K562 (cell line): ENCODE data around the gene MRAS. TPM values are rescaled to one million over a fixed set of nuclear protein-coding genes. Genes with fewer than 3 reads are reported as not detected.

Experiments used
- ETV6 ChIP-seq, 3 experiments: fragments of 150-350 bp in 1 of 3; sonication (generic) in 1 of 3; formaldehyde crosslinking in 1 of 3; IDR thresholded peaks; 2 replicates each; pipeline versions ENCODE4 v1.6.1 to v1.8.0; 2014 to 2022; ENCODE audit warnings: borderline replicate concordance in 2 of 3, low read depth in 2 of 3, antibody characterized with exemption in 1 of 3, low read length in 1 of 3, mild to moderate bottlenecking in 1 of 3, missing genetic modification reagents in 1 of 3
- HDGF ChIP-seq: fragments of 450-650 bp; IDR thresholded peaks from 2 replicates; pipeline ENCODE4 v1.6.1; 2016
- IFI16 ChIP-seq: fragments of 250-450 bp; sonication (Bioruptor Pico); IDR thresholded peaks from 2 replicates; pipeline ENCODE4 v2.1.2; 2022; ENCODE audit warnings: mild to moderate bottlenecking, inconsistent platforms
- MBD2 ChIP-seq: sonication (generic); IDR thresholded peaks from 2 replicates; pipeline ENCODE4 v1.6.1; 2016; ENCODE audit warnings: low read depth, borderline replicate concordance
- SNRNP70 ChIP-seq: fragments of 200-400 bp; formaldehyde crosslinking; optimal IDR thresholded peaks from 2 replicates; pipeline ENCODE3; 2017; ENCODE audit warnings: low read depth, low read length
- WHSC1 ChIP-seq: IDR thresholded peaks from one replicate; pipeline ENCODE4 v1.6.1; 2012; ENCODE audit warnings: low read length, control low read depth, inconsistent platforms
- ZFP1 ChIP-seq: fragments of 450-650 bp; formaldehyde crosslinking; IDR thresholded peaks from 2 replicates; pipeline ENCODE4 v1.4.0; 2020; ENCODE audit warnings: mild to moderate bottlenecking, mixed read lengths
- polyA plus RNA-seq, 8 experiments: library from polyadenylated mRNA; depleted of rRNA in 4 of 8; stranded (reverse) in 5 of 8; unstranded in 3 of 8; fragments of >200 nt; fragmentation: Nextera tagmentation in 2 of 8; fragmentation: Illumina TruSeq in 1 of 8; extraction: Ambion mirVana in 2 of 8; extraction: Trizol in 1 of 8; gene quantifications; 2 replicates each; pipeline versions ENCODE4 v1.2.1 to v1.2.3, GENCODE V29; 2011 to 2014; ENCODE audit warnings: inconsistent platforms in 1 of 8, missing spikeins in 1 of 8
- total RNA-seq, 7 experiments: library from RNA; depleted of rRNA in 6 of 7; stranded (reverse); fragments of >200 nt in 6 of 7; fragmentation: Illumina TruSeq in 2 of 7; extraction: Trizol in 2 of 7; gene quantifications; 2 replicates each; pipeline versions ENCODE4 v1.2.1 to v1.2.3, GENCODE V29; 2011 to 2021; ENCODE audit warnings: low replicate concordance in 1 of 7
- TF ChIP-seq, protein P1 (sequence below), 2 experiments: fragments of 450-650 bp; IDR thresholded peaks; 2 replicates each; pipeline ENCODE4 v1.6.1; 2016; ENCODE audit warnings: mild to moderate bottlenecking in 2 of 2, borderline replicate concordance in 1 of 2, low read depth in 1 of 2, moderate library complexity in 1 of 2
- TF ChIP-seq, protein P2 (sequence below): sonication (generic); formaldehyde crosslinking; IDR thresholded peaks from 2 replicates; pipeline ENCODE4 v1.8.0; 2023; ENCODE audit warnings: missing genetic modification reagents, mild to moderate bottlenecking, borderline replicate concordance
- TF ChIP-seq, protein P3 (sequence below), 2 experiments: fragments of 450-650 bp in 1 of 2; sonication (generic) in 1 of 2; formaldehyde crosslinking; conservative IDR thresholded peaks; 2 replicates each; pipeline versions ENCODE4 v1.4.0 to v1.8.1; 2020 to 2022; ENCODE audit warnings: mild to moderate bottlenecking in 1 of 2, missing genetic modification reagents in 1 of 2

Gene MRAS
- total and polyA plus RNA-seq, 9 of the 15 experiments (the other 6 are each of a cell fraction or from before 2014, with no cell fraction given): 1.5 to 10.0 (median 5.0) TPM

DNA sequence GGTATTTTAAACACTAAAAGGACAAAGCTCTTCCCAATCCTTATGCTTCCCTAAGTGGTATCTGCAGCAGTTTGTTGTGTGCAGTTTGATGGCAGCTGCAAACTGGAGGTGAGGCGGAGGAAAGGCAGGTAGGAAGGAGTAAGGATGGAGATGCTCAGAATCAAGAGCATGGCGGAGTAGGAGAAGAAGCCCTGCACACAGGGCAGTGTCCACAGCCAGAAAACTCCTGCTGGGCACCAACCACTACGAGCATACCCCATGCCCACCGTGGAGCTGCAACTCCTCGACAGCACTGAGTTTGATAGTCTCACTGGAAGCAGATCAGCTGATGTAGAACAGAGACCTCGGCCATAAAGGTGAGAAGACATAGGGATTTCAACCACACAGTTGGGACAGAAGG is 55.7 kb downstream of the MRAS start (continued):
- TF ChIP-seq, protein P1, sequence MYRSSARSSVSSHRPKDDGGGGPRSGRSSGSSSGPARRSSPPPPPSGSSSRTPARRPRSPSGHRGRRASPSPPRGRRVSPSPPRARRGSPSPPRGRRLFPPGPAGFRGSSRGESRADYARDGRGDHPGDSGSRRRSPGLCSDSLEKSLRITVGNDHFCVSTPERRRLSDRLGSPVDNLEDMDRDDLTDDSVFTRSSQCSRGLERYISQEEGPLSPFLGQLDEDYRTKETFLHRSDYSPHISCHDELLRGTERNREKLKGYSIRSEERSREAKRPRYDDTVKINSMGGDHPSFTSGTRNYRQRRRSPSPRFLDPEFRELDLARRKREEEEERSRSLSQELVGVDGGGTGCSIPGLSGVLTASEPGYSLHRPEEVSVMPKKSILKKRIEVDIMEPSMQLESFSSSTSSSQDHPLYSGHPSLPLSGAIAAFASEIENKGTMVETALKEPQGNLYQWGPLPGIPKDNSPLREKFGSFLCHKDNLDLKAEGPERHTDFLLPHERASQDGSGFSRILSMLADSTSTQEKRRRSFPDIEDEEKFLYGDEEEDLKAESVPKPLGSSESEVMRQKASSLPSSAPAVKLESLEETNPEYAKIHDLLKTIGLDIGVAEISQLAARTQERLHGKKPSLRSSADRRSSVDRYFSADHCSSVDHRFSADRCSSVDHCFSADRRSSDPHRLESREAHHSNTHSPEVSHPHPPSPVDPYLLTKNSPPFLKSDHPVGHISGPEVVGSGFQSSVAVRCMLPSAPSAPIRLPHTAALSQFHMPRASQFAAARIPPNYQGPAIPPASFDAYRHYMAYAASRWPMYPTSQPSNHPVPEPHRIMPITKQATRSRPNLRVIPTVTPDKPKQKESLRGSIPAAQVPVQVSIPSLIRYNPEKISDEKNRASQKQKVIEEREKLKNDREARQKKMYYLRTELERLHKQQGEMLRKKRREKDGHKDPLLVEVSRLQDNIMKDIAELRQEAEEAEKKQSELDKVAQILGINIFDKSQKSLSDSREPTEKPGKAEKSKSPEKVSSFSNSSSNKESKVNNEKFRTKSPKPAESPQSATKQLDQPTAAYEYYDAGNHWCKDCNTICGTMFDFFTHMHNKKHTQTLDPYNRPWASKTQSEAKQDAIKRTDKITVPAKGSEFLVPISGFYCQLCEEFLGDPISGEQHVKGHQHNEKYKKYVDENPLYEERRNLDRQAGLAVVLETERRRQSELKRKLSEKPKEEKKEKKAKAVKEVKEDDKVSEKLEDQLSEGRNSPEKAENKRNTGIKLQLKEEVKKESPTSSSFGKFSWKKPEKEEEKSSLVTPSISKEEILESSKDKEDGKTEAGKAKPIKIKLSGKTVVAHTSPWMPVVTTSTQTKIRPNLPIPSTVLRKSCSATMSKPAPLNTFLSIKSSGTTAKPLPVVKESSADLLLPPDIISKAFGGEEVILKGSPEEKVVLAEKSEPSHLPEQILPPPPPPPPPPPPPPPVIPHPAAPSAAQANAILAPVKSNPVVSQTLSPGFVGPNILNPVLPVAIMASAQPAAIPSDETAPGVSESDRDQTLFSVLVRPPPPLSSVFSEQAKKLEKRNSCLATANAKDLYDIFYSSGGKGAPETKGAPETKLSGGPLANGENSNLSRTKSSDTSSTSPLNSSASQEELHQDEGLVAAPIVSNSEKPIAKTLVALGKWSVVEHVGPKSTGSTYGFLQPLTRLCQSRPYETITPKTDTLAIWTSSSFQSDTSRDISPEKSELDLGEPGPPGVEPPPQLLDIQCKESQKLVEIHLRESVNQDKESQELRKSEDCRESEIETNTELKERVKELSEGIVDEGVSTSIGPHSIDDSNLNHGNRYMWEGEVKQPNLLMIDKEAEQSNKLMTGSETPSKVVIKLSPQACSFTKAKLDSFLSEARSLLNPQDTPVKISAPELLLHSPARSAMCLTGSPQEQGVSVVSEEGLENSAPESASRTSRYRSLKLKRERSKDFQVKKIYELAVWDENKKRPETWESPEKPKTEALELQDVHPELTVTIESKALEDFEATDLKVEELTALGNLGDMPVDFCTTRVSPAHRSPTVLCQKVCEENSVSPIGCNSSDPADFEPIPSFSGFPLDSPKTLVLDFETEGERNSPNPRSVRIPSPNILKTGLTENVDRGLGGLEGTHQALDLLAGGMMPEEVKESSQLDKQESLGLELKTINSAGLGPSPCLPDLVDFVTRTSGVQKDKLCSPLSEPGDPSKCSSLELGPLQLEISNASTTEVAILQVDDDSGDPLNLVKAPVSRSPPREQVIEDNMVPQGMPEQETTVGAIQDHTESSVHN (IDR thresholded peaks at IDR 0.05; ENCODE audit: borderline replicate concordance in 1 of 2, low read depth in 1 of 2): no peak
- TF ChIP-seq MBD2: no peak
- TF ChIP-seq, protein P2, sequence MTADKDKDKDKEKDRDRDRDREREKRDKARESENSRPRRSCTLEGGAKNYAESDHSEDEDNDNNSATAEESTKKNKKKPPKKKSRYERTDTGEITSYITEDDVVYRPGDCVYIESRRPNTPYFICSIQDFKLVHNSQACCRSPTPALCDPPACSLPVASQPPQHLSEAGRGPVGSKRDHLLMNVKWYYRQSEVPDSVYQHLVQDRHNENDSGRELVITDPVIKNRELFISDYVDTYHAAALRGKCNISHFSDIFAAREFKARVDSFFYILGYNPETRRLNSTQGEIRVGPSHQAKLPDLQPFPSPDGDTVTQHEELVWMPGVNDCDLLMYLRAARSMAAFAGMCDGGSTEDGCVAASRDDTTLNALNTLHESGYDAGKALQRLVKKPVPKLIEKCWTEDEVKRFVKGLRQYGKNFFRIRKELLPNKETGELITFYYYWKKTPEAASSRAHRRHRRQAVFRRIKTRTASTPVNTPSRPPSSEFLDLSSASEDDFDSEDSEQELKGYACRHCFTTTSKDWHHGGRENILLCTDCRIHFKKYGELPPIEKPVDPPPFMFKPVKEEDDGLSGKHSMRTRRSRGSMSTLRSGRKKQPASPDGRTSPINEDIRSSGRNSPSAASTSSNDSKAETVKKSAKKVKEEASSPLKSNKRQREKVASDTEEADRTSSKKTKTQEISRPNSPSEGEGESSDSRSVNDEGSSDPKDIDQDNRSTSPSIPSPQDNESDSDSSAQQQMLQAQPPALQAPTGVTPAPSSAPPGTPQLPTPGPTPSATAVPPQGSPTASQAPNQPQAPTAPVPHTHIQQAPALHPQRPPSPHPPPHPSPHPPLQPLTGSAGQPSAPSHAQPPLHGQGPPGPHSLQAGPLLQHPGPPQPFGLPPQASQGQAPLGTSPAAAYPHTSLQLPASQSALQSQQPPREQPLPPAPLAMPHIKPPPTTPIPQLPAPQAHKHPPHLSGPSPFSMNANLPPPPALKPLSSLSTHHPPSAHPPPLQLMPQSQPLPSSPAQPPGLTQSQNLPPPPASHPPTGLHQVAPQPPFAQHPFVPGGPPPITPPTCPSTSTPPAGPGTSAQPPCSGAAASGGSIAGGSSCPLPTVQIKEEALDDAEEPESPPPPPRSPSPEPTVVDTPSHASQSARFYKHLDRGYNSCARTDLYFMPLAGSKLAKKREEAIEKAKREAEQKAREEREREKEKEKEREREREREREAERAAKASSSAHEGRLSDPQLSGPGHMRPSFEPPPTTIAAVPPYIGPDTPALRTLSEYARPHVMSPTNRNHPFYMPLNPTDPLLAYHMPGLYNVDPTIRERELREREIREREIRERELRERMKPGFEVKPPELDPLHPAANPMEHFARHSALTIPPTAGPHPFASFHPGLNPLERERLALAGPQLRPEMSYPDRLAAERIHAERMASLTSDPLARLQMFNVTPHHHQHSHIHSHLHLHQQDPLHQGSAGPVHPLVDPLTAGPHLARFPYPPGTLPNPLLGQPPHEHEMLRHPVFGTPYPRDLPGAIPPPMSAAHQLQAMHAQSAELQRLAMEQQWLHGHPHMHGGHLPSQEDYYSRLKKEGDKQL: no peak
- no peak for TF ChIP-seq HDGF
- no peak for TF ChIP-seq ETV6 (IDR thresholded peaks at IDR 0.05; ENCODE audit: borderline replicate concordance in 1 of 2, low read depth in 2 of 2, low read length in 1 of 2)
- TF ChIP-seq ETV6 (CRISPR knock-in tag; IDR thresholded peaks at IDR 0.05; ENCODE audit: borderline replicate concordance): no peak
- TF ChIP-seq SNRNP70: no peak
- TF ChIP-seq IFI16 (CRISPR knock-in tag): no peak
- no peak for TF ChIP-seq WHSC1
- no peak for TF ChIP-seq ZFP1 (CRISPR knock-in tag)
- TF ChIP-seq, protein P3, sequence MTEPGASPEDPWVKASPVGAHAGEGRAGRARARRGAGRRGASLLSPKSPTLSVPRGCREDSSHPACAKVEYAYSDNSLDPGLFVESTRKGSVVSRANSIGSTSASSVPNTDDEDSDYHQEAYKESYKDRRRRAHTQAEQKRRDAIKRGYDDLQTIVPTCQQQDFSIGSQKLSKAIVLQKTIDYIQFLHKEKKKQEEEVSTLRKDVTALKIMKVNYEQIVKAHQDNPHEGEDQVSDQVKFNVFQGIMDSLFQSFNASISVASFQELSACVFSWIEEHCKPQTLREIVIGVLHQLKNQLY (CRISPR knock-in tag; conservative IDR thresholded peaks at IDR 0.05): no peak
